ENCODE data around the gene UNC80. TPM values are rescaled to one million over a fixed set of nuclear protein-coding genes. Genes with fewer than 3 reads are reported as not detected.

Gene UNC80
- total and polyA plus RNA-seq, 2 of the 4 experiments (the other 2 are of a cell fraction), result not detected

GRCh38 chr2:209977386-209978239 is 206.0 kb downstream of the UNC80 start:
- Histone ChIP-seq H3K4me1 (ENCODE audit: control insufficient read depth, insufficient read depth, low read length) (no peaks in the 10 kb centered on the region), H3K79me1 (ENCODE audit: low read depth in 1 of 2, low read length in 2 of 2) (no peaks in the 10 kb centered on the region), H3K23ac (ENCODE audit: low read depth, low read length) (no peak overlapping the region), H3K9me1 (ENCODE audit: insufficient read depth, low read length) (no peaks in the 10 kb centered on the region), H3K14ac (replicated peaks; ENCODE audit: low read depth, low read length) (no peak overlapping the region), H3K18ac (ENCODE audit: low read depth, low read length) (no peak overlapping the region), H3K4me3 (ENCODE audit: insufficient read depth, low read depth, low read length) (no peak overlapping the region), H2BK20ac (ENCODE audit: low read depth, low read length) (no peak overlapping the region), H2BK15ac (ENCODE audit: low read depth, low read length) (no peak overlapping the region), H4K91ac (ENCODE audit: insufficient read depth, low read depth, low read length) (no peak overlapping the region), H3K27me3 (ENCODE audit: control insufficient read depth, insufficient read depth, low read length) (no peaks in the 10 kb centered on the region; the same call in 1 of the 2 replicates), H3K9ac (ENCODE audit: low read depth, low read length) (no peak overlapping the region), H4K5ac (ENCODE audit: low read depth, low read length) (no peak overlapping the region), H2AK5ac (ENCODE audit: low read depth, low read length) (no peak overlapping the region), H2AFZ (replicated peaks; ENCODE audit: low read length, poor library complexity) (no peak overlapping the region), H3K4me2 (ENCODE audit: low read depth, low read length) (no peak overlapping the region), H3K4ac (ENCODE audit: low read depth, low read length) (no peak overlapping the region), H3K9me3 (ENCODE audit: control insufficient read depth, insufficient read depth, low read length) (no peaks in the 10 kb centered on the region), H4K20me1 (ENCODE audit: insufficient read depth, low read length) (no peaks in the 10 kb centered on the region), H3K36me3 (ENCODE audit: control insufficient read depth, insufficient read depth, low read length) (no peaks in the 10 kb centered on the region), H4K8ac (ENCODE audit: low read depth in 2 of 2, low read length in 2 of 2) (no peak overlapping the region), H2BK5ac (ENCODE audit: low read depth, low read length, poor library complexity, severe bottlenecking) (no peak overlapping the region), H3K27ac (ENCODE audit: insufficient read depth, low read length) (no peak overlapping the region), H2AK9ac (replicated peaks; ENCODE audit: low read depth, low read length, poor library complexity) (no peak overlapping the region), H3K56ac (ENCODE audit: extremely low read depth, insufficient read depth, low read length) (no peak overlapping the region), H2BK120ac (ENCODE audit: low read depth, low read length) (no peak overlapping the region)
- intact Hi-C loops (cut with micrococcal nuclease) (loop anchor here (1.0 to 2.0 kb wide), 3 partner anchors 218 to 421 kb away; no protein-coding TSS in a partner anchor), dilution Hi-C loops (cut with HindIII; ENCODE audit: low sequenced_read_pairs, unreplicated experiment) (no loop called here), in situ Hi-C loops (cut with MboI; ENCODE audit: low sequenced_read_pairs) (loop anchor here (5.0 to 10.0 kb wide), 2 partner anchors 220 to 417 kb away; no protein-coding TSS in a partner anchor)
- CTCF ChIA-PET, result interaction anchor here (1.0 to 2.9 kb wide), 3 partner anchors 17 to 222 kb away, joined by 3 to 12 read pairs (median 7); no protein-coding TSS in a partner anchor
- POLR2A ChIA-PET (ENCODE audit: unreplicated experiment), result no interaction called here
- no TSS peak for BruUV-seq (replicated peaks)
- WGBS, 2 experiments (ENCODE audit: extremely low coverage in 2 of 2, insufficient read length in 1 of 2), result no CpG with 5 or more reads among the region's 2 CpGs
- DNase-seq (peak; percentile 44), ATAC-seq (ENCODE audit: low read depth) (peak; percentile 54; the same call in 1 of the 2 replicates)
- TF ChIP-seq SMC3 (IDR thresholded peaks at IDR 0.05; ENCODE audit: low read depth, low read length) (peak; percentile 76), MAZ (IDR thresholded peaks at IDR 0.05; ENCODE audit: borderline replicate concordance, low read depth, low read length) (no peak), MAFK (IDR thresholded peaks at IDR 0.05; ENCODE audit: low read depth, low read length) (no peak), MXI1 (IDR thresholded peaks at IDR 0.05; ENCODE audit: borderline replicate concordance, low read depth, low read length) (no peak), NFE2L2 (IDR thresholded peaks at IDR 0.05; ENCODE audit: low read depth, low read length) (no peak), POLR2A (IDR thresholded peaks at IDR 0.05; ENCODE audit: low read depth, low read length) (no peak), CEBPB (IDR thresholded peaks at IDR 0.05; ENCODE audit: low read depth, low read length) (no peak), RFX5 (IDR thresholded peaks at IDR 0.05; ENCODE audit: low read depth, low read length) (no peak), FOS (IDR thresholded peaks at IDR 0.05; ENCODE audit: low read depth, low read length) (no peak), RAD21 (IDR thresholded peaks at IDR 0.05; ENCODE audit: low read length) (peak; percentile 68), RCOR1 (IDR thresholded peaks at IDR 0.05; ENCODE audit: insufficient replicate concordance, low read length) (no peak), BHLHE40 (IDR thresholded peaks at IDR 0.05; ENCODE audit: low read depth, low read length) (no peak), CHD1 (IDR thresholded peaks at IDR 0.05; ENCODE audit: low read depth, low read length) (no peak)
- TF ChIP-seq, protein P1, sequence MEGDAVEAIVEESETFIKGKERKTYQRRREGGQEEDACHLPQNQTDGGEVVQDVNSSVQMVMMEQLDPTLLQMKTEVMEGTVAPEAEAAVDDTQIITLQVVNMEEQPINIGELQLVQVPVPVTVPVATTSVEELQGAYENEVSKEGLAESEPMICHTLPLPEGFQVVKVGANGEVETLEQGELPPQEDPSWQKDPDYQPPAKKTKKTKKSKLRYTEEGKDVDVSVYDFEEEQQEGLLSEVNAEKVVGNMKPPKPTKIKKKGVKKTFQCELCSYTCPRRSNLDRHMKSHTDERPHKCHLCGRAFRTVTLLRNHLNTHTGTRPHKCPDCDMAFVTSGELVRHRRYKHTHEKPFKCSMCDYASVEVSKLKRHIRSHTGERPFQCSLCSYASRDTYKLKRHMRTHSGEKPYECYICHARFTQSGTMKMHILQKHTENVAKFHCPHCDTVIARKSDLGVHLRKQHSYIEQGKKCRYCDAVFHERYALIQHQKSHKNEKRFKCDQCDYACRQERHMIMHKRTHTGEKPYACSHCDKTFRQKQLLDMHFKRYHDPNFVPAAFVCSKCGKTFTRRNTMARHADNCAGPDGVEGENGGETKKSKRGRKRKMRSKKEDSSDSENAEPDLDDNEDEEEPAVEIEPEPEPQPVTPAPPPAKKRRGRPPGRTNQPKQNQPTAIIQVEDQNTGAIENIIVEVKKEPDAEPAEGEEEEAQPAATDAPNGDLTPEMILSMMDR (conservative IDR thresholded peaks at IDR 0.05; ENCODE audit: low read depth, low read length), result peak; percentile 60
- TF ChIP-seq, protein P2, sequence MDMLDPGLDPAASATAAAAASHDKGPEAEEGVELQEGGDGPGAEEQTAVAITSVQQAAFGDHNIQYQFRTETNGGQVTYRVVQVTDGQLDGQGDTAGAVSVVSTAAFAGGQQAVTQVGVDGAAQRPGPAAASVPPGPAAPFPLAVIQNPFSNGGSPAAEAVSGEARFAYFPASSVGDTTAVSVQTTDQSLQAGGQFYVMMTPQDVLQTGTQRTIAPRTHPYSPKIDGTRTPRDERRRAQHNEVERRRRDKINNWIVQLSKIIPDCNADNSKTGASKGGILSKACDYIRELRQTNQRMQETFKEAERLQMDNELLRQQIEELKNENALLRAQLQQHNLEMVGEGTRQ (IDR thresholded peaks at IDR 0.05; ENCODE audit: low read depth, low read length), result no peak

Data from IMR-90 (cell line).